ENCODE data around the gene NDUFB2. TPM values are rescaled to one million over a fixed set of nuclear protein-coding genes. Genes with fewer than 3 reads are reported as not detected.
A peak's percentile ranks its signal among the peaks of the same experiment; 100 is the strongest.

NDUFB2 gene
- total and polyA plus RNA-seq, 2 of the 13 experiments (the other 11 are each of a cell fraction or from before 2014, with no cell fraction given): 206 to 221 TPM

GRCh38 chr7:140744005-140744404, 47.5 kb downstream of the NDUFB2 start (continued):
- no peak for TF ChIP-seq ATF5 (CRISPR knock-in tag; IDR thresholded peaks at IDR 0.05; ENCODE audit: low read depth)
- peak; percentile 80 for TF ChIP-seq PPARG (CRISPR knock-in tag; conservative IDR thresholded peaks at IDR 0.05)
- TF ChIP-seq, protein P1, sequence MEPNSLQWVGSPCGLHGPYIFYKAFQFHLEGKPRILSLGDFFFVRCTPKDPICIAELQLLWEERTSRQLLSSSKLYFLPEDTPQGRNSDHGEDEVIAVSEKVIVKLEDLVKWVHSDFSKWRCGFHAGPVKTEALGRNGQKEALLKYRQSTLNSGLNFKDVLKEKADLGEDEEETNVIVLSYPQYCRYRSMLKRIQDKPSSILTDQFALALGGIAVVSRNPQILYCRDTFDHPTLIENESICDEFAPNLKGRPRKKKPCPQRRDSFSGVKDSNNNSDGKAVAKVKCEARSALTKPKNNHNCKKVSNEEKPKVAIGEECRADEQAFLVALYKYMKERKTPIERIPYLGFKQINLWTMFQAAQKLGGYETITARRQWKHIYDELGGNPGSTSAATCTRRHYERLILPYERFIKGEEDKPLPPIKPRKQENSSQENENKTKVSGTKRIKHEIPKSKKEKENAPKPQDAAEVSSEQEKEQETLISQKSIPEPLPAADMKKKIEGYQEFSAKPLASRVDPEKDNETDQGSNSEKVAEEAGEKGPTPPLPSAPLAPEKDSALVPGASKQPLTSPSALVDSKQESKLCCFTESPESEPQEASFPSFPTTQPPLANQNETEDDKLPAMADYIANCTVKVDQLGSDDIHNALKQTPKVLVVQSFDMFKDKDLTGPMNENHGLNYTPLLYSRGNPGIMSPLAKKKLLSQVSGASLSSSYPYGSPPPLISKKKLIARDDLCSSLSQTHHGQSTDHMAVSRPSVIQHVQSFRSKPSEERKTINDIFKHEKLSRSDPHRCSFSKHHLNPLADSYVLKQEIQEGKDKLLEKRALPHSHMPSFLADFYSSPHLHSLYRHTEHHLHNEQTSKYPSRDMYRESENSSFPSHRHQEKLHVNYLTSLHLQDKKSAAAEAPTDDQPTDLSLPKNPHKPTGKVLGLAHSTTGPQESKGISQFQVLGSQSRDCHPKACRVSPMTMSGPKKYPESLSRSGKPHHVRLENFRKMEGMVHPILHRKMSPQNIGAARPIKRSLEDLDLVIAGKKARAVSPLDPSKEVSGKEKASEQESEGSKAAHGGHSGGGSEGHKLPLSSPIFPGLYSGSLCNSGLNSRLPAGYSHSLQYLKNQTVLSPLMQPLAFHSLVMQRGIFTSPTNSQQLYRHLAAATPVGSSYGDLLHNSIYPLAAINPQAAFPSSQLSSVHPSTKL (CRISPR knock-in tag; IDR thresholded peaks at IDR 0.05): peak; percentile 70
- no peak; the same call in 1 of the 2 replicates for TF ChIP-seq CREM (IDR thresholded peaks at IDR 0.05)
- no peak for TF ChIP-seq CREM (CRISPR knock-in tag; IDR thresholded peaks at IDR 0.05)
- peak; percentile 64; the same call in 1 of the 2 replicates for TF ChIP-seq ZBTB20 (CRISPR knock-in tag; IDR thresholded peaks at IDR 0.05; ENCODE audit: borderline replicate concordance, low read depth)
- no peak for TF ChIP-seq HNRNPL (IDR thresholded peaks at IDR 0.05; ENCODE audit: low read depth, low read length)
- TF ChIP-seq ZNF121 (CRISPR knock-in tag; IDR thresholded peaks at IDR 0.05): no peak
- TF ChIP-seq BHLHE40 (IDR thresholded peaks at IDR 0.05; ENCODE audit: low read length): no peak
- no peak for TF ChIP-seq ZSCAN31 (CRISPR knock-in tag; IDR thresholded peaks at IDR 0.05; ENCODE audit: low read depth)
- no peak for TF ChIP-seq DBP (CRISPR knock-in tag; IDR thresholded peaks at IDR 0.05; ENCODE audit: not compliant biosample characterization)
- TF ChIP-seq RBFOX2 (IDR thresholded peaks at IDR 0.05; ENCODE audit: low read depth, low read length): no peak
- TF ChIP-seq ZNF770 (CRISPR knock-in tag; IDR thresholded peaks at IDR 0.05): peak; percentile 33; the same call in 1 of the 2 replicates
- TF ChIP-seq ZNF326 (CRISPR knock-in tag; IDR thresholded peaks at IDR 0.05; ENCODE audit: borderline replicate concordance): no peak
- no peak for TF ChIP-seq ZNF263 (CRISPR knock-in tag; IDR thresholded peaks at IDR 0.05)
- no peak for TF ChIP-seq ZNF34 (CRISPR knock-in tag; IDR thresholded peaks at IDR 0.05; ENCODE audit: borderline replicate concordance)
- TF ChIP-seq ZNF24 (IDR thresholded peaks at IDR 0.05): no peak
- TF ChIP-seq, protein P2, sequence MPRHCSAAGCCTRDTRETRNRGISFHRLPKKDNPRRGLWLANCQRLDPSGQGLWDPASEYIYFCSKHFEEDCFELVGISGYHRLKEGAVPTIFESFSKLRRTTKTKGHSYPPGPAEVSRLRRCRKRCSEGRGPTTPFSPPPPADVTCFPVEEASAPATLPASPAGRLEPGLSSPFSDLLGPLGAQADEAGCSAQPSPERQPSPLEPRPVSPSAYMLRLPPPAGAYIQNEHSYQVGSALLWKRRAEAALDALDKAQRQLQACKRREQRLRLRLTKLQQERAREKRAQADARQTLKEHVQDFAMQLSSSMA (CRISPR knock-in tag; IDR thresholded peaks at IDR 0.05): no peak
- TF ChIP-seq ASH2L (IDR thresholded peaks at IDR 0.05; ENCODE audit: insufficient read length, low read depth, low read length): no peak
- TF ChIP-seq ZNF614 (CRISPR knock-in tag; IDR thresholded peaks at IDR 0.05; ENCODE audit: borderline replicate concordance): 0 out of 2 replicates have a peak, but pooled peaks have one; percentile 32
- TF ChIP-seq, protein P3, sequence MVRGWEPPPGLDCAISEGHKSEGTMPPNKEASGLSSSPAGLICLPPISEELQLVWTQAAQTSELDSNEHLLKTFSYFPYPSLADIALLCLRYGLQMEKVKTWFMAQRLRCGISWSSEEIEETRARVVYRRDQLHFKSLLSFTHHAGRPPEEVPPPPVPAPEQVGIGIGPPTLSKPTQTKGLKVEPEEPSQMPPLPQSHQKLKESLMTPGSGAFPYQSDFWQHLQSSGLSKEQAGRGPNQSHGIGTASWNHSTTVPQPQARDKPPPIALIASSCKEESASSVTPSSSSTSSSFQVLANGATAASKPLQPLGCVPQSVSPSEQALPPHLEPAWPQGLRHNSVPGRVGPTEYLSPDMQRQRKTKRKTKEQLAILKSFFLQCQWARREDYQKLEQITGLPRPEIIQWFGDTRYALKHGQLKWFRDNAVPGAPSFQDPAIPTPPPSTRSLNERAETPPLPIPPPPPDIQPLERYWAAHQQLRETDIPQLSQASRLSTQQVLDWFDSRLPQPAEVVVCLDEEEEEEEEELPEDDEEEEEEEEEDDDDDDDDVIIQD (CRISPR knock-in tag; IDR thresholded peaks at IDR 0.05; ENCODE audit: low read depth): peak; percentile 85; the same call in 1 of the 2 replicates
